ENCODE measurements around the gene CLDN11.

GRCh38 chr3:170387950-170388349 lies 30.7 kb upstream of the CLDN11 start:
- no peak for TF ChIP-seq CTCF (IDR thresholded peaks at IDR 0.05)
- TF ChIP-seq POLR2A (IDR thresholded peaks at IDR 0.05) = no peak
